Adrenal gland (tissue), 12 donors: ENCODE results near the gene SV2C. TPM values are rescaled to one million over a fixed set of nuclear protein-coding genes. Genes with fewer than 3 reads are reported as not detected.

ENCODE experiments used
- DNase-seq, 7 donors: peaks; one replicate each; pipeline ENCODE4 v3.0.0-alpha.2; 2019 to 2020
- H3K27ac ChIP-seq, 5 donors: fragments of 200-600 bp; sonication (generic) in 4 of 5; 1 replicate in 3 of 5; 2 replicates in 2 of 5; pipeline versions ENCODE4 v1.5.1 to v1.8.0; 2016 to 2020; ENCODE audit warnings: mild to moderate bottlenecking in 1 of 5
- H3K27me3 ChIP-seq: fragments of 200-600 bp; 2 replicates; pipeline ENCODE4 v1.8.0; 2021
- H3K36me3 ChIP-seq, 2 donors: fragments of 200-600 bp; replicated peaks in 1 of 2; 1 replicate in 1 of 2; 2 replicates in 1 of 2; pipeline versions ENCODE4 v1.5.1 to v1.8.0; 2018 to 2022
- H3K4me1 ChIP-seq, 2 donors: fragments of 200-600 bp; replicated peaks in 1 of 2; 1 replicate in 1 of 2; 2 replicates in 1 of 2; pipeline versions ENCODE4 v1.5.1 to v1.8.0; 2018 to 2021
- H3K4me3 ChIP-seq, 4 donors: fragments of 200-600 bp; sonication (generic) in 3 of 4; one replicate each; pipeline ENCODE4 v1.5.1; 2016 to 2018
- H3K9me3 ChIP-seq, 3 donors: fragments of 200-600 bp; sonication (generic) in 1 of 3; replicated peaks in 1 of 3; 1 replicate in 2 of 3; 2 replicates in 1 of 3; pipeline versions ENCODE4 v1.5.1 to v1.8.0; 2016 to 2021
- CTCF ChIP-seq, 6 experiments: fragments of 450-650 bp in 4 of 6; fragments of 200-600 bp in 2 of 6; sonication (generic) in 1 of 6; IDR thresholded peaks; 1 replicate in 5 of 6; 2 replicates in 1 of 6; pipeline versions ENCODE4 v1.5.1 to v1.8.0; 2016 to 2021; ENCODE audit warnings: antibody characterized with exemption in 6 of 6, mild to moderate bottlenecking in 2 of 6, moderate library complexity in 1 of 6
- POLR2A ChIP-seq, 2 donors: fragments of 450-650 bp; IDR thresholded peaks; one replicate each; pipeline ENCODE4 v1.6.1; 2017; ENCODE audit warnings: antibody characterized with exemption in 2 of 2, mild to moderate bottlenecking in 2 of 2, moderate library complexity in 1 of 2
- WGBS, 4 donors: extraction: QIAGEN DNeasy Blood & Tissue Kit in 2 of 4; methylation state at CpG; one replicate each; pipeline versions ENCODE4 v1.1.5 to v1.1.7; 2013 to 2017; 5-methylcytosine and 5-hydroxymethylcytosine counted together
- intact Hi-C, 2 donors: fragments of 100-400 bp; cut with DNase I; formaldehyde crosslinking; loops; one replicate each; pipeline versions ENCODE4 v1.14.1 to v1.15.0; 2022 to 2023
- polyA plus RNA-seq, 3 donors: library from polyadenylated mRNA; stranded (reverse); fragments of 200-250 nt in 2 of 3; fragments of 350-450 nt in 1 of 3; fragmentation: Illumina TruSeq in 1 of 3; extraction: RNeasy Lipid Tissue Mini Kit (QIAGEN cat#74804) in 1 of 3; gene quantifications; one replicate each; pipeline ENCODE4 v1.2.3, GENCODE V29; 2013 to 2014
- total RNA-seq, 9 donors: library from RNA; depleted of rRNA in 4 of 9; stranded (reverse); fragments of >200 nt in 4 of 9; fragments of 120-200 nt in 1 of 9; fragmentation: NEBNext Ultra II Directional in 1 of 9; extraction: Animal tissue kit (Norgen Biotek cat#: 25700) in 1 of 9; gene quantifications; one replicate each; pipeline versions ENCODE4 v1.1.0 to v1.2.4, GENCODE V29; 2013 to 2023
- donor health status: healthy with polysubstance abuse.
- donor health status: Bipolar disorder and iron deficiency.
- donor health status: DM: yes; HTN: yes; CAD: no.
- donor health status: DM: no; HTN: no; CAD: no.
- donor health status: DM: no; HTN: no; CAD: no.
- donor health status: DM: yes; HTN: yes; CAD: no.

Gene SV2C
- total and polyA plus RNA-seq, 12 donors = under 0.01 to 0.96 (median 0.19) TPM; not detected in 1

GRCh38 chr5:76278261-76278789 lies 195.1 kb downstream of the SV2C start:
- no peak for DNase-seq
- 88 to 94% (median 93%) methylated on average over 5 of the region's 5 CpGs for WGBS, 4 donors
- no peak overlapping the region for H3K27ac ChIP-seq
- H3K36me3 ChIP-seq = no peaks in the 10 kb centered on the region
- no peak for TF ChIP-seq CTCF (IDR thresholded peaks at IDR 0.05)
- no peak for TF ChIP-seq POLR2A (IDR thresholded peaks at IDR 0.05)
- intact Hi-C loops = no loop called here
- no peaks in the 10 kb centered on the region for H3K4me1 ChIP-seq
- no peak overlapping the region for H3K4me3 ChIP-seq
- no peaks in the 10 kb centered on the region for H3K9me3 ChIP-seq
- H3K27me3 ChIP-seq = no peaks in the 10 kb centered on the region

DNA sequence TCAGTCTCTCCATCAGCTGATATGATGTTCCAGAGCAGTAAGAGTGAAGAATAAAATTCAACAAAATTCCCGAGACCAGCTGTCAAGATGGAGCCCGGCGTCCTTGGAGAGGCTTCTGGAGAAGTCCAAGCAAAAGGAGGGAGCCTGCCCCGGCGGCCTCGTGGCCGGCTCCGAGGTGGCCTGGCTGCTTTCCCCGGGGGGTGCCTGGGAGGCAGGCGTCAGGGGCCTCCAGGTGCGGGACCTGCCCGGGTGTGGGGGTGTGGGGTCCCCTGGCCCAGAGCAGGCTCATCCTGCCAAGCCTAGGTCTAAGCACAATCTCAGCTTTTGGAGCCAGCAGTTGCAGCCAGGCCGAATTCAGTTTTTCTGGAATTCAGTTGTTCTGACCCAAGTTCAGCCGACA lies 197.3 kb downstream of the SV2C start:
- Histone ChIP-seq H3K4me1 (no peaks in the 10 kb centered on the region), H3K36me3 (no peaks in the 10 kb centered on the region), H3K4me3 (no peak overlapping the region), H3K27ac (no peak overlapping the region), H3K27me3 (no peaks in the 10 kb centered on the region), H3K9me3 (no peaks in the 10 kb centered on the region)
- whole genome bisulfite sequencing, 4 donors = 77 to 100% (median 94%) methylated on average over 3 to 14 of the region's 14 CpGs
- no peak for TF ChIP-seq CTCF (IDR thresholded peaks at IDR 0.05)
- TF ChIP-seq POLR2A (IDR thresholded peaks at IDR 0.05) = no peak
- intact Hi-C loops = no loop called here
- no peak for DNase-seq

DNA sequence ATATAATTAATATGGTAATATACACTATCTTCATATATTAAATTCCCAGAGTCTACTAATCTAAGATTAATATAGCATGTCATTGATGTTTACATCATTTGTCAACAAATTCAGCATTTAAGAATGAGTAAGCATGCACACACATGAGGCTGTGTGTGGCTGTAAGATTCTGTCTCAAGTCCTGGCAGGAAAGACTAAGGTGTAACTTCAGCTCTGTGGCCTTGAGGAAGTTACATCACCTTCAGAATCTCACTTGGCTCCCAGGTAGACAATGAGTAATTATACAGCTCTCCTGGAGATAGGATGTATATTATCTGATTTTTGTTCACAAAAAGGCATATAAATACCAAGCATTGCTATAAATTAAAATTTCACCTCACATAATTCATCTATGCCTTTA lies 200.5 kb downstream of the SV2C start:
- intact Hi-C loops = no loop called here
- H3K27ac ChIP-seq = no peak overlapping the region
- no peak for DNase-seq
- TF ChIP-seq CTCF (IDR thresholded peaks at IDR 0.05) = no peak
- no peak for TF ChIP-seq POLR2A (IDR thresholded peaks at IDR 0.05)
- no peaks in the 10 kb centered on the region for H3K9me3 ChIP-seq
- H3K36me3 ChIP-seq = no peaks in the 10 kb centered on the region
- H3K4me1 ChIP-seq = no peaks in the 10 kb centered on the region
- H3K27me3 ChIP-seq = no peaks in the 10 kb centered on the region
- H3K4me3 ChIP-seq = no peak overlapping the region

DNA sequence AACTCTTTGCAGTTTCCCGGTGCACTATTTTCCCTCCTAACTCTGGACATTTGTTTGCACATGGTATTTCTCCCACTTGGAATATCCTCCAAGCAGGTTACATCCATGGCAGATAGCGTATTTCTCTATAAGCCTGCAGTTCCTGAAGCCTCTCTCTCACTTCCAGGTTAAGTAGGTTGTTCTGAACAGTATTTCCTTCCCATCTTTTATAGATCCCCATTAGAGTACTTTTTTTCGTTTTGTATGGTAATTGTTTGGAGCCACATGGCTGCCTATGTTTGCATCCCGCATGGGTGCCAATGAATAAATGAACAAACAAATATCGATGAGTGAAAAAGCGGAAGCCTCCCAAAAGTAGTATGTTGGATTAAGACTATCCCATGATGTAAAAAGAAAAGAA lies 206.5 kb downstream of the SV2C start:
- no peak for DNase-seq
- Histone ChIP-seq H3K4me1 (no peaks in the 10 kb centered on the region), H3K27me3 (no peaks in the 10 kb centered on the region), H3K36me3 (no peaks in the 10 kb centered on the region), H3K4me3 (no peak overlapping the region), H3K9me3 (no peaks in the 10 kb centered on the region), H3K27ac (no peak overlapping the region)
- intact Hi-C loops = no loop called here
- WGBS, 4 donors = 88 to 92% (median 91%) methylated on average over 6 of the region's 6 CpGs
- TF ChIP-seq CTCF (IDR thresholded peaks at IDR 0.05) (no peak), POLR2A (IDR thresholded peaks at IDR 0.05) (no peak)
